Stimulated activated CD8-positive, alpha-beta memory T cell treated with anti-CD3 and anti-CD28 coated beads, Interleukin-4, amount 100 ng/mL, for 4 hours (primary cell): ENCODE results near the gene COP1.

Source experiments
- DNase-seq, 2 donors: peaks; one replicate each; pipeline ENCODE4 v3.0.0-alpha.2; 2020; ENCODE audit warnings: low read depth in 2 of 2, low spot score in 1 of 2

The COP1 gene

DNA sequence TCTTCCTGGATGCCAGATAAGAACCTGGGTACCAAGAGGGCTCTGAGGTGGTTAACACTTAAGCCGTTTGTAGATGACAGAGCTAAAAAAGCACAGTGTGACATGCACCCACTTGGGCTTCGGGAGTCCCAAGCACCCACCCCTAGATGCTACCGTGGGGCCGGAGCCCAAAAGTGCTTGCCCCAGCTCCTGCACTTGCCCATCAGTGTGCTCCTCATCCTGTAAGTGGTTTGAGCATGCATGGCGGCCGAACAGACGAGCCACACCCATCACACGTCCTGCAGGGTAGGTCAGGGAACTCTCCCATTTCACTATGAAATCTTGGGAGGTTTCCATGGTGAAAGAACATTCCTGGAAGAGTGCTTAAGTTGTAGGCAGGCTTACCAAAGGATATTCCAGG is 304.8 kb downstream of the COP1 start:
- DNase-seq: no peak

DNA sequence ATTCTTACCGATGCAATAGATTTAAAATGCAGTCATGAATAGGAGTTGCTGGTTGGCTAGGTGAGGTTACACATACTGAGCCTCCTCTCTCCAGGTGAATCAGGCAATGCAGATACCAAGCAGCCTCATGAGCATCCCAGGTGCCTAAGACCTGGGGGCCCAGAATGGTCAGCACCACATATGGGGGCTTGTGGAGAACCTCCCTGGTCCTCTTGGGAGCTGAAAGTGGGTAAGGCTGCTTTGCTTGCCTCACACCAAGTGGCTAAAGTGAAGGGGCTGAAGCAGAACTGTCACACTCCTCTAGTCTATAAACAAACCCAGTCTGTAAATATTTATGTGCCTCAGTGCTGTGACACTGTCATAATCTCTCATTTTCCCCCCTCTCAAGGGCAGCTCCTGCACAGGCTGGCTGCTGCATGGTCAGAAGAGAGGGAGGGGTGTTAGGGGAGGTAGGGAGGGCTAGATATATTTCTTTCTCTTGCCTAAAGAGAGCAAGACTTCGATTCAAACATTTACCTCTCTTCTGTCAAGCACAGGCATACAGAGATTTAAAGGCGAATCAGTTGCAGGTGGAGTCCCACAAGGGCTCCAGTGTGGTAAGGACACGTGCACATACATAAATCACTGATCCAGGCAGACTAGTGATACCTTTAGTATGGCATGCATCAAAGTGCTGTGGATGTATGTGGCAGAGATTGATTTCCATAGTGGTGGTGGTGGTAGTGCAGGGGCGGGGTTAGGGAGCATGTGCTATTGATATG is 305.8 kb downstream of the COP1 start:
- no peak for DNase-seq

DNA sequence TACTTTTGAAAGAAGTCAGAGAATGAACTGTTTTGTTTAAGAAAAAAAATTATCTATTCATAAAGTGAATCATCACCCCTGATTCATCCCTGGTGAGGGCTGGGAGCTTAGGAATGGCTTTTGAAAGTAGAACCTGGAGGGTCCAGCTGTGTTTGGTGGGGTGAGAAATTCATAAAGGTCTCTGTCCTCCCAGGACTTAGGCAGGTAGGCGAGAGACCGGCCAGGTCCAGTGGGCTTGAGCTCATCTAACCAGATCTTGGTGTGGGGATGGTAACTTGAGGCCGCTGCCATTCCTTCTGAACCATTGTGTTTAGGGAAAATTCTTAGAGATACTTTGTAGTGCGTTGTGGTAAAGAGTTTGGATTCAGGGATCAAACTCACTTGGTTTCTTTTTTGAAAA is 306.9 kb downstream of the COP1 start:
- DNase-seq: no peak

DNA sequence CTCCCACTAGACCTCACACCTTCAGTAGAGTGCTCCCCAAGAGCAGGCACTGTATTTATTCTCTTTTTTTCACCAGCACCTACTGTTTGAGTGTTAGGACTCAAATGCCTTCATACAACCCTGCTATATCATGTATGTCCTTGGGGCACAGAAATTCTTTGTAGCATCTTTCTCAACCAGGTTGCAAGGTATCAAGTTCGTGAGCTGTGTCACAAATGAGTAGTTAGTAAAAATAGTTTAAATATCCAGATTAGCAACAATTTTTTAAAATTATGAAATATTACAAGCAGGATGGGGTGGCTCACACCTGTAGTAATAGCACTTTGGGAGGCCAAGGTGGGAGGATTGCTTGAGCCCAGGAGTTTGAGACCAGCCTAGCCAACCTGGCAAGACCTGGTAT is 311.1 kb downstream of the COP1 start:
- no peak for DNase-seq
